Kidney (tissue), 14 donors: ENCODE measurements around the gene PKNOX2. TPM values are rescaled to one million over a fixed set of nuclear protein-coding genes. Genes with fewer than 3 reads are reported as not detected.

Experiments
- DNase-seq, 5 donors: peaks; one replicate each; pipeline ENCODE4 v3.0.0-alpha.2; 2013 to 2020
- FAIRE-seq: peaks from 2 replicates; lab custom pipeline; 2012; peaks lifted over from hg19 to GRCh38; lab: Jason Lieb, UNC
- H3K27ac ChIP-seq, 2 donors: one replicate each; pipeline ENCODE4 v1.7.0; 2013; ENCODE audit warnings: low read depth in 2 of 2, low read length in 2 of 2, inconsistent platforms in 1 of 2
- H3K27me3 ChIP-seq: one replicate; pipeline ENCODE4 v1.7.1; 2013; ENCODE audit warnings: low read length, inconsistent platforms; ENCODE audit not compliant: control insufficient read depth, insufficient read depth
- H3K36me3 ChIP-seq, 3 donors: one replicate each; pipeline versions ENCODE4 v1.7.0 to v1.7.1; 2013; ENCODE audit warnings: low read length in 3 of 3, control low read depth in 1 of 3, inconsistent platforms in 1 of 3; ENCODE audit not compliant: insufficient read depth in 3 of 3, control insufficient read depth in 2 of 3
- H3K4me1 ChIP-seq, 3 donors: one replicate each; pipeline versions ENCODE4 v1.7.0 to v1.7.1; 2013; ENCODE audit warnings: low read length in 3 of 3, inconsistent platforms in 1 of 3, low read depth in 1 of 3; ENCODE audit not compliant: control insufficient read depth in 2 of 3, insufficient read depth in 2 of 3
- H3K4me3 ChIP-seq, 3 donors: one replicate each; pipeline versions ENCODE4 v1.7.0 to v1.8.1; 2013; ENCODE audit warnings: low read length in 3 of 3, control low read depth in 1 of 3, inconsistent platforms in 1 of 3
- H3K9ac ChIP-seq, 3 donors: one replicate each; pipeline versions ENCODE4 v1.7.0 to v1.7.1; 2013; ENCODE audit warnings: low read length in 3 of 3, control low read depth in 1 of 3, inconsistent platforms in 1 of 3
- H3K9me3 ChIP-seq, 3 donors: one replicate each; pipeline versions ENCODE4 v1.7.0 to v1.7.1; 2013; ENCODE audit warnings: low read length in 3 of 3, control low read depth in 1 of 3, inconsistent platforms in 1 of 3; ENCODE audit not compliant: control insufficient read depth in 2 of 3, insufficient read depth in 1 of 3
- intact Hi-C: fragments of 100-400 bp; cut with DNase I; formaldehyde crosslinking; loops from one replicate; pipeline ENCODE4 v1.11.1; 2022
- polyA plus RNA-seq: library from polyadenylated mRNA; stranded (reverse); fragments of 350-450 nt; fragmentation: Illumina TruSeq; extraction: RNeasy Lipid Tissue Mini Kit (QIAGEN cat#74804); gene quantifications from one replicate; pipeline ENCODE4 v1.2.3, GENCODE V29; 2014; ENCODE audit warnings: low read depth, low replicate concordance; ENCODE audit not compliant: insufficient read depth
- total RNA-seq: library from RNA; stranded (reverse); fragmentation: NEBNext Ultra II Directional; extraction: Animal tissue kit (Norgen Biotek cat#: 25700); gene quantifications from one replicate; pipeline ENCODE4 v1.2.1, GENCODE V29; 2021
- TF ChIP-seq, protein P1 (sequence below): IDR thresholded peaks from 3 replicates; pipeline ENCODE4 v1.5.1; 2012; ENCODE audit warnings: mild to moderate bottlenecking, moderate library complexity, borderline replicate concordance; ENCODE audit not compliant: insufficient read depth; ENCODE audit errors: extremely low read depth
- donor health status: control.
- donor health status: control.
- donor health status: control.
- donor health status: control.
- donor health status: control.
- donor health status: DM: yes; HTN: yes; CAD: no.
- donor health status: Normal renal cell carcinoma (clear cell type).

PKNOX2 gene
- total and polyA plus RNA-seq, 2 donors from 2014 or later = 1.5 to 6.0 TPM

DNA sequence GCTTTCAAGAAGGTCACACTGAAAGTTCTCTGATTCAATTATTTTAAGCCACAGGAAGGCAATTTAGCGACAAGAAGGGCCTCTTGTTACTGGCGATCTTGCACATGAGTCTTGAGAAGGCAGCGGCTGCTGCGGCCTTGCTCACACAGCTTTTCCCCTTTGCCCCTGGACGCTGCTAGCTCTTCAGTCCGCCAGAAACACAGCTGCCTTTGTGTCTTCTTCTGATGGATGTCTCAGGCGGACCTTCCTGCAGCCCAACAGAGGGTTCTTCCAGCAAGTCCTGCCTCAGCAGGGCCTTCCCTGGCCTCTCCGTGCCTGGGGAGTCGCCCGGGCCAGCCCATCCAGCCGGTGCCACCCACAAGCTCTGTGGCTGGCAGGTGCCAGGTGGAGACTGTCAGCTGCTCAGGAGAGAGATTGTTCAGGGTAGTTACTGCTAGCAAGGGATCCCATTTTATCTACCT lies 59.4 kb downstream of the PKNOX2 start:
- no peaks in the 10 kb centered on the region for H3K9me3 ChIP-seq
- H3K27ac ChIP-seq = no peak overlapping the region
- no peaks in the 10 kb centered on the region for H3K36me3 ChIP-seq
- FAIRE-seq (no peak), DNase-seq (peak in 2 of 5 donors; percentile 45 to 69)
- no peaks in the 10 kb centered on the region for H3K27me3 ChIP-seq
- H3K9ac ChIP-seq = no peak overlapping the region
- TF ChIP-seq, protein P1, sequence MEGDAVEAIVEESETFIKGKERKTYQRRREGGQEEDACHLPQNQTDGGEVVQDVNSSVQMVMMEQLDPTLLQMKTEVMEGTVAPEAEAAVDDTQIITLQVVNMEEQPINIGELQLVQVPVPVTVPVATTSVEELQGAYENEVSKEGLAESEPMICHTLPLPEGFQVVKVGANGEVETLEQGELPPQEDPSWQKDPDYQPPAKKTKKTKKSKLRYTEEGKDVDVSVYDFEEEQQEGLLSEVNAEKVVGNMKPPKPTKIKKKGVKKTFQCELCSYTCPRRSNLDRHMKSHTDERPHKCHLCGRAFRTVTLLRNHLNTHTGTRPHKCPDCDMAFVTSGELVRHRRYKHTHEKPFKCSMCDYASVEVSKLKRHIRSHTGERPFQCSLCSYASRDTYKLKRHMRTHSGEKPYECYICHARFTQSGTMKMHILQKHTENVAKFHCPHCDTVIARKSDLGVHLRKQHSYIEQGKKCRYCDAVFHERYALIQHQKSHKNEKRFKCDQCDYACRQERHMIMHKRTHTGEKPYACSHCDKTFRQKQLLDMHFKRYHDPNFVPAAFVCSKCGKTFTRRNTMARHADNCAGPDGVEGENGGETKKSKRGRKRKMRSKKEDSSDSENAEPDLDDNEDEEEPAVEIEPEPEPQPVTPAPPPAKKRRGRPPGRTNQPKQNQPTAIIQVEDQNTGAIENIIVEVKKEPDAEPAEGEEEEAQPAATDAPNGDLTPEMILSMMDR = no peak
- no peak overlapping the region for H3K4me3 ChIP-seq
- intact Hi-C loops = no loop called here
- H3K4me1 ChIP-seq = peaks cover 0 to 16% (median 7%) of the 10 kb centered on the region in 3 donors

DNA sequence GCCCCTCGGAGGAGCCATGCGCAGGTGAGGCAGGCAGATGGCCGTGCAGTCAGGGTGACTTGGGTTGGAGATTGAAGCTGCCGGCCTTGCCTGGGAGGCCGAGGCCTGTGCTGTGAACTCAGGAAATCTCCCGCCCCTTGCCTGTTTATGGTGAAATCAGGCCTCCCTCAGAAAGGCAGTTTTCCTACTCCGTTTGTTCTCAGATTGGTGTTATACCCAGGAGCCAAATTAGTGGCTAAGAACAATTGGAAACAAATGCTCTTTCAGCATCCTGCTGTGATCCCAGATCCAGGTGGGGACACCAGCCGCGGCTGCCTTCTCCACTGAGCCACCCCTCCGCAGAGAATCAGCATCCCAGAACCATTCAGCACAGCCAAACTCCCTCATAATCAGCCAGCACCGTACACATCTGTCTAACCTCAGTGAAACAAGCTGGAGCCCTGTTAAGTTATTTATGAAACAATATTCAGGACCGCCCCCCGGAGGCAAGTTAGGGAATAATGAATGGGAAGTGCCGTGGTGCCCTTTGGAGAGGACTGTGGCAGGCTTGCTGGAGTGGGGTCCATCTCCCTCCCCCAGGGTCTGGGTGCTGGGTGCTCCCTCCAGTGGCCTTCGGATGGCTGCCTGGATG lies 60.0 kb downstream of the PKNOX2 start:
- intact Hi-C loops = no loop called here
- Histone ChIP-seq H3K4me3 (no peak overlapping the region), H3K27me3 (no peaks in the 10 kb centered on the region), H3K27ac (no peak overlapping the region), H3K36me3 (no peaks in the 10 kb centered on the region), H3K4me1 (peaks cover 0 to 16% (median 7%) of the 10 kb centered on the region in 3 donors), H3K9me3 (no peaks in the 10 kb centered on the region), H3K9ac (no peak overlapping the region)
- peak in 2 of 5 donors; percentile 57 to 78 for DNase-seq
- TF ChIP-seq, protein P1 = peak; percentile 3
- FAIRE-seq = no peak

DNA sequence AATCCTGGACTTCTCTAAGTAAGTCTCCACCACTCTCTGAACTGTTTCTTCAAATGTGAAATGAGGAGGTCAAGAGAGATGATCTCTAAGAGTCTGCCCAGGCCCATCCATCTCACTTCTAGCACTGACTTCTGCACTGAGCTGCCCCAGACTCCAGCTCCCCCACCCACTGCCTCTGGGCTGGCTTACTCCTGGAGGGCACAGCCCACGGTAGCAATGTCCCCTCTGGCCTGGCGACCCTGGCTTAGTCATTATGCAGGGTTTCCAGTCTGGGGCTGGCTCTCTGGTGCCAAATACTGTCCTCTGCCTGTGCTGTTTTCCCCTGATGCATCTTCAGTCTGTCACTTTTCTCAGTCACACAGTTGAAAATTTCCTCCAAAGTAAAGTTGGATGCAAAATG lies 60.9 kb downstream of the PKNOX2 start:
- FAIRE-seq = no peak
- no peaks in the 10 kb centered on the region for H3K36me3 ChIP-seq
- no peak overlapping the region for H3K27ac ChIP-seq
- no peaks in the 10 kb centered on the region for H3K9me3 ChIP-seq
- TF ChIP-seq, protein P1 = no peak
- H3K9ac ChIP-seq = no peak overlapping the region
- H3K4me1 ChIP-seq = peaks cover 0 to 16% (median 7%) of the 10 kb centered on the region in 3 donors
- no peak for DNase-seq
- intact Hi-C loops = no loop called here
- H3K4me3 ChIP-seq = no peak overlapping the region
- H3K27me3 ChIP-seq = no peaks in the 10 kb centered on the region
